Panc1 (cell line): ENCODE data around the gene IWS1. TPM values are rescaled to one million over a fixed set of nuclear protein-coding genes. Genes with fewer than 3 reads are reported as not detected.

Source experiments
- ATAC-seq: fragments of 200-7000 bp; cut with Tn5 transposase; 2 replicates; pipeline ENCODE4 v1.9.1; 2020; ENCODE audit warnings: mild to moderate bottlenecking, moderate library complexity
- BruUV-seq: library from RNA; stranded (reverse); fragments of 400-500 nt; replicated peaks from 2 replicates; lab custom pipeline; 2021; lab: Mats Ljungman, UMichigan
- CTCF ChIA-PET: fragments of 300-600 bp; sonication (Branson Sonifier 250); formaldehyde crosslinking; loops from one replicate; lab custom pipeline; 2022; ENCODE audit warnings: antibody characterized with exemption; lab: Charles Lee
- POLR2A ChIA-PET: fragments of 300-600 bp; sonication (Branson Sonifier 250); formaldehyde crosslinking; loops from one replicate; lab custom pipeline; 2022; ENCODE audit warnings: antibody characterized with exemption; lab: Charles Lee
- DNase-seq: peaks from one replicate; pipeline ENCODE4 v3.0.0-alpha.2; 2010; ENCODE audit warnings: low read depth, low spot score
- H3K27ac ChIP-seq: 2 replicates; pipeline ENCODE4 v1.5.1; 2011; ENCODE audit warnings: mild to moderate bottlenecking, low read length, inconsistent platforms
- H3K27me3 ChIP-seq: fragments of 200-500 bp; sonication (Bioruptor generic); 2 replicates; pipeline ENCODE4 v1.6.0; 2014; ENCODE audit warnings: low read length, inconsistent platforms; ENCODE audit not compliant: control insufficient read depth, insufficient read depth
- H3K36me3 ChIP-seq: fragments of 200-500 bp; sonication (Bioruptor generic); 2 replicates; pipeline ENCODE4 v1.5.1; 2014; ENCODE audit warnings: inconsistent platforms, mild to moderate bottlenecking, low read length, moderate library complexity; ENCODE audit not compliant: control insufficient read depth, insufficient read depth
- H3K4me1 ChIP-seq: 2 replicates; pipeline ENCODE4 v1.5.1; 2011; ENCODE audit warnings: inconsistent platforms, mild to moderate bottlenecking, low read length, moderate library complexity; ENCODE audit not compliant: control insufficient read depth, insufficient read depth
- H3K4me3 ChIP-seq, 2 experiments: 2 replicates each; pipeline ENCODE4 v1.5.1; 2011 to 2012; ENCODE audit warnings: low read depth in 2 of 2, low read length in 2 of 2, mild to moderate bottlenecking in 2 of 2, inconsistent platforms in 1 of 2, moderate library complexity in 1 of 2
- H3K9me3 ChIP-seq: fragments of 200-500 bp; sonication (Bioruptor generic); 2 replicates; pipeline ENCODE4 v1.5.1; 2014; ENCODE audit warnings: low read depth, mild to moderate bottlenecking, inconsistent platforms, low read length, moderate library complexity; ENCODE audit not compliant: control insufficient read depth, insufficient read depth
- POLR2AphosphoS5 ChIP-seq: IDR thresholded peaks from 2 replicates; pipeline ENCODE4 v1.6.1; 2012; ENCODE audit warnings: mild to moderate bottlenecking, low read depth, low read length, moderate library complexity
- SIN3A ChIP-seq: IDR thresholded peaks from 2 replicates; pipeline ENCODE4 v1.6.1; 2012; ENCODE audit warnings: low read depth, mild to moderate bottlenecking, low read length, moderate library complexity, borderline replicate concordance; ENCODE audit not compliant: insufficient read depth
- TCF7L2 ChIP-seq: IDR thresholded peaks from 2 replicates; pipeline ENCODE4 v1.6.1; 2011; ENCODE audit warnings: mild to moderate bottlenecking, low read depth, low read length, inconsistent platforms
- in situ Hi-C: cut with HindIII; loops from 2 replicates; pipeline ENCODE4 v1.10.0; 2016; ENCODE audit warnings: low sequenced_read_pairs, low pct_unique_long_range_greater_than_20kb
- intact Hi-C: fragments of 100-400 bp; cut with micrococcal nuclease; formaldehyde crosslinking; loops from one replicate; pipeline ENCODE4 v1.10.0; 2022; ENCODE audit not compliant: unreplicated experiment
- total RNA-seq: library from RNA; stranded (reverse); gene quantifications from one replicate; pipeline ENCODE4 v1.2.1, GENCODE V29; 2021; ENCODE audit not compliant: unreplicated experiment
- TF ChIP-seq, protein P1 (sequence below), 2 experiments: IDR thresholded peaks; 2 replicates each; pipeline ENCODE4 v1.6.1; 2011 to 2012; ENCODE audit warnings: low read depth in 2 of 2, control low read depth in 1 of 2, low read length in 1 of 2, mild to moderate bottlenecking in 1 of 2, moderate library complexity in 1 of 2; ENCODE audit not compliant: insufficient read depth in 1 of 2
- TF ChIP-seq, protein P2 (sequence below): fragments of 450-650 bp; IDR thresholded peaks from 2 replicates; pipeline ENCODE4 v1.5.1; 2017; ENCODE audit warnings: mild to moderate bottlenecking

The IWS1 gene
- total RNA-seq, 1 experiment from 2014 or later: 48.6 TPM

DNA sequence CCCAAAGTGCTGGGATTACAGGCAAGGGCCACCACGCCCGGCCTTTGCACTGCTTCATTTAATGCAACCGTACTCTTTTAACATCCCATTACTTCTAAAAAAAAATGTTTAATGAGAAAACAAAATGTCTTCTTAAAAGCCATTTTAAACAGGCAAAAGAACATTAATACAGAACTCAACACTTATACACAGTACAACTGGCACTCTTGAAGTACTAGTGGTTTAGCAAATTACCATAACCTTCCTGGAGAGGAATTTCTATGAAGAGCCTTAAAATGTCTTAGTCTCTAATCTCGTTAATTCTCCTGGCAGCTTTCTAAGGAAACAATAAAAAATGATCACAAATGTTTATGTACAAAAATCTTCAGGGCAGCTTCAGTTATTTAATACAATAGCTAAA lies 5.9 kb downstream of the IWS1 start:
- peaks cover 11% of the 10 kb centered on the region; the same call in 1 of the 2 replicates for H3K4me1 ChIP-seq
- peaks cover 28% of the 10 kb centered on the region for H3K36me3 ChIP-seq
- POLR2A ChIA-PET: no interaction called here
- no peak overlapping the region for H3K27ac ChIP-seq
- in situ Hi-C loops (no loop called here), intact Hi-C loops (no loop called here)
- ATAC-seq (no peak), DNase-seq (no peak)
- CTCF ChIA-PET: no interaction called here
- no peaks in the 10 kb centered on the region for H3K9me3 ChIP-seq
- no peaks in the 10 kb centered on the region for H3K27me3 ChIP-seq
- BruUV-seq: no TSS peak
- no peak overlapping the region for H3K4me3 ChIP-seq
- TF ChIP-seq, protein P1, sequence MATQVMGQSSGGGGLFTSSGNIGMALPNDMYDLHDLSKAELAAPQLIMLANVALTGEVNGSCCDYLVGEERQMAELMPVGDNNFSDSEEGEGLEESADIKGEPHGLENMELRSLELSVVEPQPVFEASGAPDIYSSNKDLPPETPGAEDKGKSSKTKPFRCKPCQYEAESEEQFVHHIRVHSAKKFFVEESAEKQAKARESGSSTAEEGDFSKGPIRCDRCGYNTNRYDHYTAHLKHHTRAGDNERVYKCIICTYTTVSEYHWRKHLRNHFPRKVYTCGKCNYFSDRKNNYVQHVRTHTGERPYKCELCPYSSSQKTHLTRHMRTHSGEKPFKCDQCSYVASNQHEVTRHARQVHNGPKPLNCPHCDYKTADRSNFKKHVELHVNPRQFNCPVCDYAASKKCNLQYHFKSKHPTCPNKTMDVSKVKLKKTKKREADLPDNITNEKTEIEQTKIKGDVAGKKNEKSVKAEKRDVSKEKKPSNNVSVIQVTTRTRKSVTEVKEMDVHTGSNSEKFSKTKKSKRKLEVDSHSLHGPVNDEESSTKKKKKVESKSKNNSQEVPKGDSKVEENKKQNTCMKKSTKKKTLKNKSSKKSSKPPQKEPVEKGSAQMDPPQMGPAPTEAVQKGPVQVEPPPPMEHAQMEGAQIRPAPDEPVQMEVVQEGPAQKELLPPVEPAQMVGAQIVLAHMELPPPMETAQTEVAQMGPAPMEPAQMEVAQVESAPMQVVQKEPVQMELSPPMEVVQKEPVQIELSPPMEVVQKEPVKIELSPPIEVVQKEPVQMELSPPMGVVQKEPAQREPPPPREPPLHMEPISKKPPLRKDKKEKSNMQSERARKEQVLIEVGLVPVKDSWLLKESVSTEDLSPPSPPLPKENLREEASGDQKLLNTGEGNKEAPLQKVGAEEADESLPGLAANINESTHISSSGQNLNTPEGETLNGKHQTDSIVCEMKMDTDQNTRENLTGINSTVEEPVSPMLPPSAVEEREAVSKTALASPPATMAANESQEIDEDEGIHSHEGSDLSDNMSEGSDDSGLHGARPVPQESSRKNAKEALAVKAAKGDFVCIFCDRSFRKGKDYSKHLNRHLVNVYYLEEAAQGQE (IDR thresholded peaks at IDR 0.05; ENCODE audit: insufficient read depth in 1 of 2, low read depth in 2 of 2, low read length in 1 of 2): no peak
- no peak for TF ChIP-seq TCF7L2
- TF ChIP-seq, protein P2, sequence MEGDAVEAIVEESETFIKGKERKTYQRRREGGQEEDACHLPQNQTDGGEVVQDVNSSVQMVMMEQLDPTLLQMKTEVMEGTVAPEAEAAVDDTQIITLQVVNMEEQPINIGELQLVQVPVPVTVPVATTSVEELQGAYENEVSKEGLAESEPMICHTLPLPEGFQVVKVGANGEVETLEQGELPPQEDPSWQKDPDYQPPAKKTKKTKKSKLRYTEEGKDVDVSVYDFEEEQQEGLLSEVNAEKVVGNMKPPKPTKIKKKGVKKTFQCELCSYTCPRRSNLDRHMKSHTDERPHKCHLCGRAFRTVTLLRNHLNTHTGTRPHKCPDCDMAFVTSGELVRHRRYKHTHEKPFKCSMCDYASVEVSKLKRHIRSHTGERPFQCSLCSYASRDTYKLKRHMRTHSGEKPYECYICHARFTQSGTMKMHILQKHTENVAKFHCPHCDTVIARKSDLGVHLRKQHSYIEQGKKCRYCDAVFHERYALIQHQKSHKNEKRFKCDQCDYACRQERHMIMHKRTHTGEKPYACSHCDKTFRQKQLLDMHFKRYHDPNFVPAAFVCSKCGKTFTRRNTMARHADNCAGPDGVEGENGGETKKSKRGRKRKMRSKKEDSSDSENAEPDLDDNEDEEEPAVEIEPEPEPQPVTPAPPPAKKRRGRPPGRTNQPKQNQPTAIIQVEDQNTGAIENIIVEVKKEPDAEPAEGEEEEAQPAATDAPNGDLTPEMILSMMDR: no peak
- no peak for TF ChIP-seq POLR2AphosphoS5
- TF ChIP-seq SIN3A: no peak

DNA sequence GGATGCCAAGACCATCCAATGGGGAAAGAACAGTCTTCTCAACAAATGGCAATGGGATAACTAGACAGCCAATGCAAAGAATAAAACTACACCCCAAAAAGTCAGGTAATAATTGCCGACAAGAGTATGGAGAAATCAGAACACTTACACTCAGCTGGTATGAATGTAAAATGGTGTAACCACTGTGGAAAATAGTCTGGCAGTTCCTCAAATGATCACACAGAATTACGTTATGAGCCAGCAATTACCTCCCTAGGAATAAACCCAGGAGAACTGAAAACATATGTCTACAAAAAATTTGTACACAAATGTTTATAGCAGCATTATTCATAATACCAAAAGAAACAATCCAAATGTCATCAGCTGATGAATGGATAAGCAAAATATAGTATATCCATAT lies 8.8 kb downstream of the IWS1 start:
- intact Hi-C loops: no loop called here
- no peak for ATAC-seq
- POLR2A ChIA-PET: no interaction called here
- CTCF ChIA-PET: no interaction called here
- TF ChIP-seq TCF7L2 (no peak), SIN3A (no peak), POLR2AphosphoS5 (no peak)
- TF ChIP-seq, protein P2: no peak
- TF ChIP-seq, protein P1 (IDR thresholded peaks at IDR 0.05; ENCODE audit: insufficient read depth in 1 of 2, low read depth in 2 of 2, low read length in 1 of 2): no peak
- no TSS peak for BruUV-seq
- H3K27ac ChIP-seq: no peak overlapping the region
- H3K36me3 ChIP-seq: peaks cover 29% of the 10 kb centered on the region; the same call in 1 of the 2 replicates
- H3K4me3 ChIP-seq: no peak overlapping the region
- in situ Hi-C loops: no loop called here
- no peaks in the 10 kb centered on the region for H3K27me3 ChIP-seq
- peaks cover 3% of the 10 kb centered on the region for H3K4me1 ChIP-seq
- no peak for DNase-seq
- H3K9me3 ChIP-seq: no peaks in the 10 kb centered on the region
